RWPE1 (cell line): Measurements from ENCODE around the gene TVP23A.

Experiments used
- CTCF ChIA-PET: fragments of 350-600 bp; sonication (Branson Sonifier 250); formaldehyde crosslinking; extraction: SDS; loops from one replicate; lab custom pipeline; 2021; lab: Yijun Ruan, JAX
- POLR2A ChIA-PET: fragments of 400-600 bp; formaldehyde crosslinking; extraction: SDS; loops from one replicate; lab custom pipeline; 2020; ENCODE audit warnings: antibody characterized with exemption; ENCODE audit not compliant: low non-redundant PET; lab: Yijun Ruan, JAX
- DNase-seq: peaks from one replicate; pipeline ENCODE4 v3.0.0; 2012; ENCODE audit warnings: low spot score
- H3K27ac ChIP-seq: fragments of 450-650 bp; 2 replicates; pipeline ENCODE4 v1.5.1; 2017
- TF ChIP-seq, protein P1 (sequence below): fragments of 450-650 bp; conservative IDR thresholded peaks from 2 replicates; pipeline ENCODE4 v1.5.1; 2017; ENCODE audit warnings: low read depth, mild to moderate bottlenecking

Gene TVP23A

DNA sequence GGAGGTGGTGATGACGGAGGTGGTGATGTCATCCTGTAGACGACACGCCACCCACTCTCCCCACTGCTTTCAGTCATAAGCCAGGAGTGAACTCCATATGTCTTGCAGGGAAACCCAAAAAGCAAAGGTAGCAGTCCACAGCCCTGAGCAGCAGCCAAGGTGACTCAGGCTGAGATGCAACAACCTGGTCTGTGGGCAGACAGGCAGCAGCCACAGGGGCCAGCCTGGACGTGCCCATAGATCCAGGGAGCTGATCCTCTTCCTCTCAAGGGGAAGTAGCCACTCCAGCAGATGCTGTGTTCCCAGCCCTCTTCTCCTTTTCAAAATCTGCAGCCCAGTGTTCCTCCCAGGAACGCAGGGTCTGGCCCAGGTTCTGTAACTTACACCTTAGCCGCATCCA, 41.1 kb upstream of the TVP23A start:
- peak; percentile 28 for DNase-seq
- TF ChIP-seq, protein P1, sequence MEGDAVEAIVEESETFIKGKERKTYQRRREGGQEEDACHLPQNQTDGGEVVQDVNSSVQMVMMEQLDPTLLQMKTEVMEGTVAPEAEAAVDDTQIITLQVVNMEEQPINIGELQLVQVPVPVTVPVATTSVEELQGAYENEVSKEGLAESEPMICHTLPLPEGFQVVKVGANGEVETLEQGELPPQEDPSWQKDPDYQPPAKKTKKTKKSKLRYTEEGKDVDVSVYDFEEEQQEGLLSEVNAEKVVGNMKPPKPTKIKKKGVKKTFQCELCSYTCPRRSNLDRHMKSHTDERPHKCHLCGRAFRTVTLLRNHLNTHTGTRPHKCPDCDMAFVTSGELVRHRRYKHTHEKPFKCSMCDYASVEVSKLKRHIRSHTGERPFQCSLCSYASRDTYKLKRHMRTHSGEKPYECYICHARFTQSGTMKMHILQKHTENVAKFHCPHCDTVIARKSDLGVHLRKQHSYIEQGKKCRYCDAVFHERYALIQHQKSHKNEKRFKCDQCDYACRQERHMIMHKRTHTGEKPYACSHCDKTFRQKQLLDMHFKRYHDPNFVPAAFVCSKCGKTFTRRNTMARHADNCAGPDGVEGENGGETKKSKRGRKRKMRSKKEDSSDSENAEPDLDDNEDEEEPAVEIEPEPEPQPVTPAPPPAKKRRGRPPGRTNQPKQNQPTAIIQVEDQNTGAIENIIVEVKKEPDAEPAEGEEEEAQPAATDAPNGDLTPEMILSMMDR = no peak
- H3K27ac ChIP-seq = peak overlapping the region; percentile 18; the same call in 1 of the 2 replicates
- POLR2A ChIA-PET = no interaction called here
- CTCF ChIA-PET = no interaction called here

DNA sequence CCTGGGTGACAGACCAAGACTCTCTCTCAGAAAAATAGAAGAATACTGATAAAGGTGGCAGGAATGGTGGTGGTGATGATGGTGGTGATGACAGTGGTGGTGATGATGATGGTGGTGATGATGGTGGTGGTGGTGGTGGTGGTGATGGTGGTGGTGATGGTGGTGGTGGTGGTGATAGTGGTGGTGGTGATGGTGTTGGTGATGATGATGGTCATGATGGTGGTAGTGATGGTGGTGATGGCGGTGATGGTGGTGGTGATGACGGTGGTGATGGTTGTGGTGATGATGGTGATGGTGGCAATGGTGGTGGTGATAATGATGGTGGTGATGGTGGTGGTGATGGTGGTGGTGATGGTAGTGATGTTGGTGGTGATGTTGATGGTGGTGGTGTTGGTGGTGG, 40.4 kb upstream of the TVP23A start:
- TF ChIP-seq, protein P1 = no peak
- DNase-seq = no peak
- CTCF ChIA-PET = no interaction called here
- no peak overlapping the region for H3K27ac ChIP-seq
- POLR2A ChIA-PET = no interaction called here

DNA sequence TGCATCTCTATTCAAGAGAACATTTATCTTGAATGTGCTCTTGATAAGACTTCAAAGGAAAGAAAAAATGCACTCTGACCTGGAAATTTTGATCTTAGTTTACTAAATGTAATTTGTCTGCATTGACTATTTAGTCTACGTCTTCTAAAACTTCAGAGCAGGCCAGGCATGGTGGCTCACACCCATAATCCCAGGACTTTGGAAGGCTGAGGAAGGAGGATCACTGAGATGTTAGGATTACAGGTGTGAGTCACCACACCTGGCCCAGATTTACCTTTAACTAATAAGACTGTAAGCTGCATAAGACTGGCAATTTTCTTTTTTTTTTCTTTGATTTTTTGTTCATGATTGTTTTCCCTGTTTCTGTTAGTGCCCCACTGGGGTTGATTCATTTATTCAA, 39.6 kb upstream of the TVP23A start:
- ChIA-PET CTCF (interaction anchor here (0.6 to 0.7 kb wide), 2 partner anchors 72 to 99 kb away, joined by 3 read pairs; no protein-coding TSS in a partner anchor), POLR2A (interaction anchor here (0.6 kb wide), 1 partner anchor 86 kb away, joined by 3 read pairs; the partner anchor contains the start of gene CLEC16A)
- no peak for DNase-seq
- no peak overlapping the region for H3K27ac ChIP-seq
- TF ChIP-seq, protein P1 = no peak

DNA sequence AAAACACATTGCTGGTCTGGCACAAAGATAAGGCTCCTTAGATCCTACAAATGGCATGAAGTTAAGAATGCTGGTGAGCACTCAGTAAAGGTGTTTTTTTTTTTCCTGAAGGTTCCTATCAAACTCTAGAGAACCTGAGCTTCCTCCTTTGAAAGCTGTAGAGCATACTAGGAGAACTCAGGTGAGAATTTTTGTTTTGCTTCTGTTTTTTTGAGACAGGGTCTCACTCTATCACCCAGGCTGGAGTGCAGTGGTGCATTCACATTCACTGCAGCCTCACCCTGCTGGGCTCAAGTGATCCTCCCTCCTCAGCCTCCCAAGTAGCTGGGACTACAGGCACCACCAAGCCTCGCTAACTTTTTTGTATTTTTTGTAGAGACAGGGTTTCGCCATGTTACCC, 37.4 kb upstream of the TVP23A start:
- POLR2A ChIA-PET = no interaction called here
- CTCF ChIA-PET = interaction anchor here (0.6 kb wide), 1 partner anchor 463 kb away, joined by 3 read pairs; no protein-coding TSS in a partner anchor
- H3K27ac ChIP-seq = no peak overlapping the region
- TF ChIP-seq, protein P1 = no peak
- no peak for DNase-seq

DNA sequence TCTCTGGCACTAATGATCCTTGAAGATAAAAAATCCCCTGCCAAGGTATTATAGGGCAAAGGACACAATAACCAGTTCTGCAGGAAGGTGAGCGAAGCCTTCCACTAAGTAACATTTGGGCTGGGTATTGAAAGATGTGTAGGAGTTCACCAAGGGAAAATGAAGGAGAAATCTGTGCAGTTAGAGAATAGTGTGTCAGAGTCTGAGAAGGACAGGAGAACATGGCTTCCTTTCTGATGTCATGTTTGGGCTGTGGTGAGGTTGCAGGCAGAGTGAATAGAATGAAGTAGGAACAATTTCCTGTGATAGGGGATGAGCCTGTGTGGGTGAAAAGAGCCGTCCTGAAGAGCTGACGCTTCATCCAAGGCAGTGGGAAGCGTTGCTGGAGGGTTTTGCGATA, 34.4 kb upstream of the TVP23A start:
- POLR2A ChIA-PET = no interaction called here
- TF ChIP-seq, protein P1 = no peak
- CTCF ChIA-PET = interaction anchor here (0.7 kb wide), 1 partner anchor 861 kb away, joined by 3 read pairs; no protein-coding TSS in a partner anchor
- H3K27ac ChIP-seq = no peak overlapping the region
- DNase-seq = no peak

DNA sequence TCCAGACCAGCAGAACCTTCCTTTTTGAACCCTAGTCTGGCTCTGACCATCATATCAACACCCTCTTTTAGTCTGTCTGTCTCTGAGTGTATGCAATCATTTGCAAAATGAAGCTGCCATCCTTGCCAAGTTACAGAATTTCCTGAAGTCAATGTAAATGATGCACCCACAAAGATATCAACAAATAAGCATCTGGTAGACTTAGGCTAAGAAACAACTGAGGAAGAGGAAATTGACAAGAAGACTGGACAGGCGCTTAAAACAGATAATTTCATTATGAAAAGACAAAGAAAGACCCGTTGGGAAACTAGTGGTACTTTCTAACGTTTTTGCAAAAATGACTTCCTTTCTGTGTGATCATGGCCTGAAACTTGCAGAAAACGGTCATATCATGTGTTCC, 33.7 kb upstream of the TVP23A start:
- TF ChIP-seq, protein P1 = no peak
- ChIA-PET CTCF (interaction anchor here (0.7 kb wide), 1 partner anchor 860 kb away, joined by 3 read pairs; no protein-coding TSS in a partner anchor), POLR2A (no interaction called here)
- H3K27ac ChIP-seq = no peak overlapping the region
- DNase-seq = no peak

DNA sequence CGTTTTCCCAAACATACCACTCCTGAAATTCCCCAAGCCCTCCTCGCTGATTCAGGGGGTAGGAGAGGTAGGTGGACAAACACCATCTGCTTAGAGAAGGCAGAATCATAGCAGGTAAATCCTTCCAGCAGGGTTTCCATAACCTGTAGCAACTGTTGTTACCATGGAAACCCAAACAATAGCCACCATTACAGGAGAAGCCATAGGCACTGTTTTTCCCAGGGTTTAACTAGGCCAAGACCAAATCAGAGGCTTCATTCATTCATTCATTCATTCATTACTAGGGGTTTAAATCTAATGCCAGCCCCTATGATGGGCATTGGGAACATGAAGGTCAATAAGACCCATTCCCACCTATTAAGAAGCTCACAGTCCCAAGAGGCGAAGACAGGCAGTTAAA, 32.9 kb upstream of the TVP23A start:
- DNase-seq = no peak
- TF ChIP-seq, protein P1 = no peak
- H3K27ac ChIP-seq = no peak overlapping the region
- CTCF ChIA-PET = no interaction called here
- POLR2A ChIA-PET = no interaction called here
